HCT116 (cell line): ENCODE data around the gene B3GNT2. TPM values are rescaled to one million over a fixed set of nuclear protein-coding genes. Genes with fewer than 3 reads are reported as not detected.

Experiments
- ATAC-seq: fragments of 200-7000 bp; cut with Tn5 transposase; 2 replicates; pipeline ENCODE4 v1.9.1; 2020; ENCODE audit warnings: mild to moderate bottlenecking, moderate library complexity
- BruUV-seq: library from RNA; stranded (reverse); fragments of 400-500 nt; replicated peaks from 2 replicates; lab custom pipeline; 2021; lab: Mats Ljungman, UMichigan
- CTCF ChIA-PET: fragments of 300-600 bp; sonication (Branson Sonifier 250); formaldehyde crosslinking; loops from one replicate; lab custom pipeline; 2021; ENCODE audit warnings: antibody characterized with exemption; lab: Charles Lee
- POLR2A ChIA-PET: fragments of 300-600, 350-600 bp; sonication (Branson Sonifier 250); formaldehyde crosslinking; loops from one replicate; lab custom pipeline; 2021; ENCODE audit warnings: antibody characterized with exemption; lab: Charles Lee
- RAD21 ChIA-PET, 2 experiments: fragments of 300-600 bp; sonication (Branson Sonifier 250); formaldehyde crosslinking; loops; one replicate each; lab custom pipeline; 2023; ENCODE audit warnings: low total read pairs in 2 of 2; ENCODE audit not compliant: uncharacterized antibody in 2 of 2, unreplicated experiment in 2 of 2, low non-redundant PET in 1 of 2; lab: Charles Lee
- DNase-seq: peaks from one replicate; pipeline ENCODE4 v3.0.0-alpha.2; 2010; ENCODE audit warnings: low read depth, low spot score
- H2AFZ ChIP-seq: fragments of 200-600 bp; shearing (Covaris generic), sonication (generic); 2 replicates; pipeline ENCODE4 v1.6.1; 2017; ENCODE audit warnings: low read depth, mixed run types, mixed read lengths, antibody characterized with exemption, low read length; ENCODE audit not compliant: poor library complexity, severe bottlenecking
- H3K27ac ChIP-seq: 2 replicates; pipeline ENCODE4 v1.5.1; 2012; ENCODE audit warnings: low read depth, low read length
- H3K27me3 ChIP-seq: fragments of 200-600 bp; sonication (generic); 2 replicates; pipeline ENCODE4 v1.6.1; 2016; ENCODE audit warnings: mixed run types, low read length, mixed read lengths; ENCODE audit not compliant: insufficient read depth
- H3K36me3 ChIP-seq, 2 experiments: fragments of 200-500 bp in 1 of 2; fragments of 200-600 bp in 1 of 2; sonication (Bioruptor generic) in 1 of 2; sonication (generic) in 1 of 2; 2 replicates each; pipeline versions ENCODE4 v1.5.1 to v1.6.1; 2014 to 2016; ENCODE audit warnings: low read length in 2 of 2, inconsistent platforms in 1 of 2, mixed read lengths in 1 of 2, mixed run types in 1 of 2; ENCODE audit not compliant: insufficient read depth in 2 of 2, control insufficient read depth in 1 of 2
- H3K4me1 ChIP-seq, 2 experiments: fragments of 200-600 bp in 1 of 2; sonication (generic) in 1 of 2; 2 replicates each; pipeline versions ENCODE4 v1.5.1 to v1.6.1; 2012 to 2017; ENCODE audit warnings: low read length in 2 of 2, inconsistent platforms in 1 of 2, mild to moderate bottlenecking in 1 of 2, mixed read lengths in 1 of 2, mixed run types in 1 of 2, moderate library complexity in 1 of 2; ENCODE audit not compliant: insufficient read depth in 2 of 2, control insufficient read depth in 1 of 2
- H3K4me2 ChIP-seq: fragments of 200-600 bp; sonication (generic); 2 replicates; pipeline ENCODE4 v1.6.1; 2017; ENCODE audit warnings: mixed run types, low read length, mixed read lengths
- H3K4me3 ChIP-seq, 2 experiments: fragments of 200-600 bp in 1 of 2; sonication (generic) in 1 of 2; replicated peaks in 1 of 2; 2 replicates each; pipeline ENCODE4 v1.5.1; 2011 to 2016; ENCODE audit warnings: low read length in 2 of 2, control low read depth in 1 of 2, low read depth in 1 of 2, mild to moderate bottlenecking in 1 of 2, mixed read lengths in 1 of 2, mixed run types in 1 of 2
- H3K79me2 ChIP-seq: fragments of 200-600 bp; sonication (generic); 2 replicates; pipeline ENCODE4 v1.6.1; 2017; ENCODE audit warnings: mild to moderate bottlenecking, mixed run types, low read length, moderate library complexity, mixed read lengths; ENCODE audit not compliant: insufficient read depth
- H3K9ac ChIP-seq: fragments of 200-600 bp; sonication (generic); 2 replicates; pipeline ENCODE4 v1.6.1; 2016; ENCODE audit warnings: low read length, mixed read lengths
- H3K9me2 ChIP-seq: fragments of 200-600 bp; sonication (generic), shearing (Covaris generic); 2 replicates; pipeline ENCODE4 v1.6.1; 2017; ENCODE audit warnings: mixed run types, mild to moderate bottlenecking, moderate library complexity; ENCODE audit not compliant: insufficient read depth
- H3K9me3 ChIP-seq, 2 experiments: fragments of 200-500 bp in 1 of 2; fragments of 200-600 bp in 1 of 2; sonication (Bioruptor generic) in 1 of 2; sonication (generic) in 1 of 2; 2 replicates each; pipeline ENCODE4 v1.6.1; 2014 to 2017; ENCODE audit warnings: low read length in 2 of 2, mixed read lengths in 2 of 2, inconsistent platforms in 1 of 2, low read depth in 1 of 2, mild to moderate bottlenecking in 1 of 2, mixed run types in 1 of 2, moderate library complexity in 1 of 2; ENCODE audit not compliant: control insufficient read depth in 1 of 2, insufficient read depth in 1 of 2
- H4K20me1 ChIP-seq: fragments of 200-600 bp; sonication (generic), shearing (Covaris generic); 2 replicates; pipeline ENCODE4 v1.6.1; 2017; ENCODE audit warnings: mixed run types, mild to moderate bottlenecking, moderate library complexity; ENCODE audit not compliant: insufficient read depth
- ATF3 ChIP-seq: IDR thresholded peaks from 2 replicates; pipeline ENCODE4 v1.6.1; 2012
- CBX3 ChIP-seq: IDR thresholded peaks from 2 replicates; pipeline ENCODE4 v1.6.1; 2012; ENCODE audit warnings: low read depth
- CEBPB ChIP-seq: IDR thresholded peaks from 2 replicates; pipeline ENCODE4 v1.6.1; 2012; ENCODE audit warnings: low read depth
- EGR1 ChIP-seq: IDR thresholded peaks from 2 replicates; pipeline ENCODE4 v1.6.1; 2012; ENCODE audit warnings: low read depth
- ELF1 ChIP-seq: IDR thresholded peaks from 2 replicates; pipeline ENCODE4 v1.6.1; 2012; ENCODE audit warnings: low read depth, borderline replicate concordance
- EZH2phosphoT487 ChIP-seq: fragments of 200-600 bp; IDR thresholded peaks from 2 replicates; pipeline ENCODE4 v1.6.1; 2018; ENCODE audit warnings: antibody characterized with exemption, borderline replicate concordance
- MAX ChIP-seq: IDR thresholded peaks from 2 replicates; pipeline ENCODE4 v1.6.1; 2012
- POLR2A ChIP-seq: IDR thresholded peaks from 2 replicates; pipeline ENCODE4 v1.7.0; 2011; ENCODE audit warnings: borderline replicate concordance; ENCODE audit not compliant: insufficient read depth, insufficient read length; ENCODE audit errors: extremely low read depth
- POLR2AphosphoS5 ChIP-seq: IDR thresholded peaks from 2 replicates; pipeline ENCODE4 v1.6.1; 2011; ENCODE audit warnings: mild to moderate bottlenecking, low read depth, low read length, moderate library complexity
- REST ChIP-seq: IDR thresholded peaks from 2 replicates; pipeline ENCODE4 v1.6.1; 2012; ENCODE audit warnings: low read depth
- SIN3A ChIP-seq: IDR thresholded peaks from 2 replicates; pipeline ENCODE4 v1.6.1; 2012; ENCODE audit warnings: low read depth
- SRF ChIP-seq: IDR thresholded peaks from 2 replicates; pipeline ENCODE4 v1.6.1; 2012; ENCODE audit warnings: low read depth
- TCF7L2 ChIP-seq: IDR thresholded peaks from 2 replicates; pipeline ENCODE4 v1.7.0; 2011; ENCODE audit warnings: borderline replicate concordance, inconsistent platforms; ENCODE audit not compliant: insufficient read depth, insufficient read length; ENCODE audit errors: extremely low read depth
- ZNF274 ChIP-seq: fragments of 200-500 bp; sonication (Bioruptor generic); IDR thresholded peaks from 2 replicates; pipeline ENCODE4 v1.6.1; 2014; ENCODE audit warnings: mild to moderate bottlenecking, low read depth, low read length, inconsistent platforms
- intact Hi-C: fragments of 100-400 bp; cut with micrococcal nuclease; formaldehyde crosslinking; loops from 2 replicates; pipeline ENCODE4 v1.10.0; 2022
- total RNA-seq: library from RNA; stranded (reverse); gene quantifications from one replicate; pipeline ENCODE4 v1.2.1, GENCODE V29; 2021; ENCODE audit not compliant: unreplicated experiment

Gene B3GNT2
- total RNA-seq, 1 experiment from 2014 or later: 21.5 TPM

GRCh38 chr2:62219407-62220159, 23.7 kb downstream of the B3GNT2 start:
- RAD21 ChIA-PET: no interaction called here
- no peaks in the 10 kb centered on the region for H3K27me3 ChIP-seq

More at GRCh38 chr2:62219407-62220159, 23.7 kb downstream of the B3GNT2 start:
- H3K4me3 ChIP-seq: no peak overlapping the region
- H3K36me3 ChIP-seq: peaks cover 2 to 8% of the 10 kb centered on the region in 2 experiments; a peak in 3 of 4 replicates
- H3K27ac ChIP-seq: no peak overlapping the region
- no peaks in the 10 kb centered on the region for H3K4me1 ChIP-seq
- no peak overlapping the region for H3K9ac ChIP-seq
- intact Hi-C loops: no loop called here
- no peak for DNase-seq
- H3K9me3 ChIP-seq: no peaks in the 10 kb centered on the region
- BruUV-seq: no TSS peak
- no peak overlapping the region for H2AFZ ChIP-seq
- H4K20me1 ChIP-seq: no peaks in the 10 kb centered on the region
- TF ChIP-seq MAX: no peak
- no peak for TF ChIP-seq CEBPB
- TF ChIP-seq EGR1: no peak
- no peak for TF ChIP-seq ZNF274
- no peak for TF ChIP-seq ELF1
- no peak for TF ChIP-seq EZH2phosphoT487
- no peak for TF ChIP-seq SRF
- no peak for TF ChIP-seq SIN3A
- no peak for TF ChIP-seq CBX3
- TF ChIP-seq TCF7L2: no peak
- TF ChIP-seq POLR2A: no peak
- no peak for TF ChIP-seq ATF3
- no peak for TF ChIP-seq POLR2AphosphoS5
- no peak for TF ChIP-seq REST
- ChIA-PET CTCF (no interaction called here), POLR2A (no interaction called here)
- no peaks in the 10 kb centered on the region for H3K9me2 ChIP-seq
- no peak for ATAC-seq
- peaks cover 93% of the 10 kb centered on the region for H3K79me2 ChIP-seq
- no peak overlapping the region for H3K4me2 ChIP-seq
